MM.1S (cell line): ENCODE measurements around the gene MYF5.

Experiments used
- CTCF ChIP-seq: fragments of 300-600 bp; sonication (generic); IDR thresholded peaks from 2 replicates; pipeline ENCODE4 v1.5.1; 2016; ENCODE audit warnings: antibody characterized with exemption, low read length, mixed read lengths
- EZH2 ChIP-seq: fragments of 300-600 bp; sonication (generic); optimal IDR thresholded peaks from 2 replicates; pipeline ENCODE3; 2017; ENCODE audit warnings: low read depth, mild to moderate bottlenecking, antibody characterized with exemption, low read length, mixed read lengths

DNA sequence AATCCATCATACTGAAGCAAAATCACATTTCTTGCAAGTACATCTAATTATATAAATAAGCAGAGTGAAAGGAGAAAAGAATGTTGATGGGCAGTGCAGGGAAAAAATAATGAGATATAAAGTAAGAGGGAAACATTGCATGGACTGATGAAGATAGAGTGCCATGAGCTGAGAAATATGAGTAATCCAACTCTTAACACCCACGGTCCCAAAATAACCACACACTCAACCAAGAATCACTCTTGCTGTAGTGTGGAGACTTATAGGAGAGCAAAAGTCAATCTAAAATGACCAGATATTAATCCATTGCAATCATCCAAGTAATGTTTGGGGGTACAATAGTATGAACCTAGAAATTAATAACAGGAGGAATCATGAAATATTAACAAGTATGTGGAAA is 40.2 kb downstream of the MYF5 start:
- TF ChIP-seq CTCF (no peak), EZH2 (no peak)
